Liver (tissue), 9 donors: ENCODE data around the gene GMDS. TPM values are rescaled to one million over a fixed set of nuclear protein-coding genes. Genes with fewer than 3 reads are reported as not detected.

Experiments used
- DNase-seq: peaks from one replicate; pipeline ENCODE4 v3.0.0-alpha.2; 2017; ENCODE audit warnings: low spot score
- H3K27ac ChIP-seq, 2 donors: one replicate each; pipeline ENCODE4 v1.7.0; 2013; ENCODE audit warnings: inconsistent platforms in 2 of 2, low read length in 2 of 2, control low read depth in 1 of 2, low read depth in 1 of 2, mild to moderate bottlenecking in 1 of 2
- H3K27me3 ChIP-seq, 4 donors: one replicate each; pipeline versions ENCODE4 v1.6.1 to v1.7.0; 2013; ENCODE audit warnings: low read length in 3 of 4, inconsistent platforms in 1 of 4, mild to moderate bottlenecking in 1 of 4, moderate library complexity in 1 of 4; ENCODE audit not compliant: control insufficient read depth in 4 of 4, insufficient read depth in 4 of 4
- H3K36me3 ChIP-seq, 4 donors: one replicate each; pipeline versions ENCODE4 v1.6.1 to v1.7.0; 2013; ENCODE audit warnings: low read length in 3 of 4, mild to moderate bottlenecking in 3 of 4, low read depth in 1 of 4, moderate library complexity in 1 of 4; ENCODE audit not compliant: control insufficient read depth in 4 of 4, insufficient read depth in 3 of 4
- H3K4me1 ChIP-seq, 4 donors: one replicate each; pipeline versions ENCODE4 v1.6.1 to v1.7.0; 2013; ENCODE audit warnings: low read length in 3 of 4, mild to moderate bottlenecking in 3 of 4, moderate library complexity in 1 of 4; ENCODE audit not compliant: control insufficient read depth in 4 of 4, insufficient read depth in 4 of 4
- H3K4me3 ChIP-seq, 3 donors: one replicate each; pipeline versions ENCODE4 v1.6.1 to v1.7.0; 2013; ENCODE audit warnings: low read length in 3 of 3, control low read depth in 1 of 3, low read depth in 1 of 3, mild to moderate bottlenecking in 1 of 3
- H3K9ac ChIP-seq, 2 donors: one replicate each; pipeline ENCODE4 v1.7.0; 2013; ENCODE audit warnings: low read length in 2 of 2, mild to moderate bottlenecking in 2 of 2, moderate library complexity in 2 of 2, control low read depth in 1 of 2, low read depth in 1 of 2
- H3K9me3 ChIP-seq, 4 donors: one replicate each; pipeline versions ENCODE4 v1.6.1 to v1.7.0; 2013; ENCODE audit warnings: low read length in 3 of 4; ENCODE audit not compliant: control insufficient read depth in 4 of 4
- CTCF ChIP-seq: fragments of 150-350 bp; IDR thresholded peaks from 2 replicates; pipeline ENCODE4 v1.5.1; 2017; ENCODE audit warnings: improper control_type of control experiment, low read depth, low read length; ENCODE audit not compliant: missing input control
- EGR1 ChIP-seq, 2 donors: IDR thresholded peaks; 2 replicates each; pipeline ENCODE4 v1.6.1; 2016 to 2018; ENCODE audit warnings: antibody characterized with exemption in 2 of 2, low read depth in 2 of 2
- FOXA1 ChIP-seq: IDR thresholded peaks from 2 replicates; pipeline ENCODE4 v1.6.1; 2016; ENCODE audit warnings: antibody characterized with exemption
- FOXA2 ChIP-seq: IDR thresholded peaks from 2 replicates; pipeline ENCODE4 v1.6.1; 2016; ENCODE audit warnings: antibody characterized with exemption
- GABPA ChIP-seq, 2 donors: IDR thresholded peaks in 1 of 2; conservative IDR thresholded peaks in 1 of 2; 2 replicates each; pipeline ENCODE4 v1.6.1; 2016; ENCODE audit warnings: antibody characterized with exemption in 2 of 2, mild to moderate bottlenecking in 1 of 2, moderate library complexity in 1 of 2
- HNF4A ChIP-seq, 2 donors: conservative IDR thresholded peaks; 2 replicates each; pipeline ENCODE4 v1.6.1; 2016; ENCODE audit warnings: antibody characterized with exemption in 2 of 2, mild to moderate bottlenecking in 2 of 2
- HNF4G ChIP-seq: IDR thresholded peaks from 2 replicates; pipeline ENCODE4 v1.6.1; 2016; ENCODE audit warnings: antibody characterized with exemption
- JUND ChIP-seq, 2 donors: IDR thresholded peaks; 2 replicates each; pipeline ENCODE4 v1.6.1; 2016; ENCODE audit warnings: antibody characterized with exemption in 2 of 2
- NR2F2 ChIP-seq: IDR thresholded peaks from 2 replicates; pipeline ENCODE4 v1.6.1; 2016; ENCODE audit warnings: antibody characterized with exemption
- RAD21 ChIP-seq, 2 donors: IDR thresholded peaks; 2 replicates each; pipeline ENCODE4 v1.6.1; 2016; ENCODE audit warnings: antibody characterized with exemption in 2 of 2, mild to moderate bottlenecking in 2 of 2
- REST ChIP-seq: IDR thresholded peaks from 2 replicates; pipeline ENCODE4 v1.6.1; 2016; ENCODE audit warnings: antibody characterized with exemption, mild to moderate bottlenecking
- RXRA ChIP-seq, 2 donors: IDR thresholded peaks; 2 replicates each; pipeline ENCODE4 v1.6.1; 2017 to 2018; ENCODE audit warnings: antibody characterized with exemption in 2 of 2, mild to moderate bottlenecking in 1 of 2
- SP1 ChIP-seq: IDR thresholded peaks from 2 replicates; pipeline ENCODE4 v1.6.1; 2018; ENCODE audit warnings: antibody characterized with exemption, mild to moderate bottlenecking
- TAF1 ChIP-seq: conservative IDR thresholded peaks from 2 replicates; pipeline ENCODE4 v1.6.1; 2016; ENCODE audit warnings: antibody characterized with exemption, mild to moderate bottlenecking
- YY1 ChIP-seq: IDR thresholded peaks from 2 replicates; pipeline ENCODE4 v1.6.1; 2016; ENCODE audit warnings: antibody characterized with exemption, mild to moderate bottlenecking
- ZBTB33 ChIP-seq: IDR thresholded peaks from 2 replicates; pipeline ENCODE4 v1.6.1; 2016; ENCODE audit warnings: antibody characterized with exemption
- WGBS: extraction: QIAGEN DNeasy Blood & Tissue Kit; methylation state at CpG from one replicate; pipeline ENCODE4 v1.1.7; 2013; 5-methylcytosine and 5-hydroxymethylcytosine counted together
- polyA plus RNA-seq, 2 donors: library from polyadenylated mRNA; stranded (reverse) in 1 of 2; unstranded in 1 of 2; fragments of 200-250 nt in 1 of 2; fragments of >200 nt in 1 of 2; fragmentation: Nextera tagmentation in 1 of 2; extraction: Ambion mirVana in 1 of 2; gene quantifications; one replicate each; pipeline versions ENCODE4 v1.2.1 to v1.2.3, GENCODE V29; 2013 to 2015
- total RNA-seq, 2 donors: library from RNA; depleted of rRNA; stranded (reverse); fragments of >200 nt; gene quantifications; one replicate each; pipeline ENCODE4 v1.2.3, GENCODE V29; 2014
- TF ChIP-seq, protein P1 (sequence below): IDR thresholded peaks from 2 replicates; pipeline ENCODE4 v1.6.1; 2016; ENCODE audit warnings: antibody characterized with exemption
- TF ChIP-seq, protein P2 (sequence below): IDR thresholded peaks from 2 replicates; pipeline ENCODE4 v1.6.1; 2016; ENCODE audit warnings: antibody characterized with exemption
- donor health status: healthy.
- donor health status: healthy.
- donor health status: healthy.
- donor health status: healthy.
- donor health status: healthy.

GMDS gene
- total and polyA plus RNA-seq, 4 donors = 3.5 to 15.6 (median 13.0) TPM

DNA sequence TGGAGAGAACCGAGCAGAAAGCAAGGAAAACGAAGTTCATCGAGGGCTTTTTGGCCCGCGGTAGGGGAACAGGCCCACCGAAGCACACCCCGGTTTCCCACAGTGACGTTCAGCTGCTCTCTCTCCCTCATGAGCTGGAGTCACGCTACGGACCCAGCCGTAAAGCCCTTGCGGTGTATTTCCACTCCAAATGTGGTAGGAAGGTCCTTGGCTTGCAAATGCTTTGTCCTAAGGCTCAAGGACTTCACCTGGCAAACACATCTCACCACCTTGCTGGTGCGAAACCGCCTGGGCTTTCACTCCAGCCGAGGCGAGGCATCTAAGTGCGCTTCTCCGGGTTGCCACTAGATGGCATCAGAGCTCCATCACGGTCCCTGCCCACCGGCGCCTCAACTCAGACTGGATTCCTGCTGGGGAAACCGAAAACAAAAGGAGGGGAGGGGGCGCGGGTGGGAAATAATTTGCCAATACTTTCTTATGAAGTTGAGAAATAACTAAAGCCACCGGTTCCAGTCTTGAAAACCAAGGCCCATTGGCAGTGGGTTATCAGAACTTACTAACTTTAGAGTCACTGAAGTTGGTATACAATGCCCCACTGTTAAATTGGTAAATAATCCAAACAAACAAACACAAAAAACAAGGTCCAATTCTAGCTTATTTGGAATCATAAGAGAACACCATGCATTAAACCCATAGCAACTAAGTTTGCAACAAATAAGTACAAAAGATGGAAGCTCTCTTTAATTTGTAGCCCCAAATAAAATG is 649.1 kb downstream of the GMDS start:
- TF ChIP-seq RAD21 (IDR thresholded peaks at IDR 0.05) = peak; percentile 93 to 97
- TF ChIP-seq SP1 = no peak
- TF ChIP-seq CTCF = peak; percentile 93
- H3K36me3 ChIP-seq = no peaks in the 10 kb centered on the region
- H3K4me3 ChIP-seq = no peak overlapping the region
- H3K27me3 ChIP-seq = peaks cover 0 to 10% (median 5%) of the 10 kb centered on the region in 4 donors
- peaks cover 0 to 4% (median 1%) of the 10 kb centered on the region in 4 donors for H3K4me1 ChIP-seq
- no peak overlapping the region for H3K27ac ChIP-seq
- WGBS = 15% methylated on average over 25 of the region's 25 CpGs
- no peak overlapping the region for H3K9ac ChIP-seq
- peak; percentile 69 for DNase-seq
- H3K9me3 ChIP-seq = no peaks in the 10 kb centered on the region

GRCh38 chr6:1595271-1596087 is 649.9 kb downstream of the GMDS start:
- DNase-seq = no peak
- H3K9me3 ChIP-seq = no peaks in the 10 kb centered on the region
- no peaks in the 10 kb centered on the region for H3K36me3 ChIP-seq
- peaks cover 0 to 8% (median 4%) of the 10 kb centered on the region in 4 donors for H3K27me3 ChIP-seq
- peaks cover 0 to 4% (median 1%) of the 10 kb centered on the region in 4 donors for H3K4me1 ChIP-seq
- no peak overlapping the region for H3K27ac ChIP-seq
- no peak overlapping the region for H3K9ac ChIP-seq
- no peak for TF ChIP-seq EGR1 (IDR thresholded peaks at IDR 0.05; ENCODE audit: low read depth in 2 of 2)
- TF ChIP-seq HNF4G = no peak
- TF ChIP-seq RXRA (IDR thresholded peaks at IDR 0.05) = no peak
- TF ChIP-seq FOXA2 = no peak
- TF ChIP-seq RAD21 (IDR thresholded peaks at IDR 0.05) = no peak
- no peak for TF ChIP-seq SP1
- TF ChIP-seq REST = no peak
- TF ChIP-seq HNF4A (conservative IDR thresholded peaks at IDR 0.05) = no peak
- TF ChIP-seq FOXA1 = no peak
- TF ChIP-seq, protein P1, sequence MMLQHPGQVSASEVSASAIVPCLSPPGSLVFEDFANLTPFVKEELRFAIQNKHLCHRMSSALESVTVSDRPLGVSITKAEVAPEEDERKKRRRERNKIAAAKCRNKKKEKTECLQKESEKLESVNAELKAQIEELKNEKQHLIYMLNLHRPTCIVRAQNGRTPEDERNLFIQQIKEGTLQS = no peak
- TF ChIP-seq NR2F2 = no peak
- TF ChIP-seq YY1 = no peak
- TF ChIP-seq TAF1 = no peak
- TF ChIP-seq CTCF = no peak
- TF ChIP-seq, protein P2, sequence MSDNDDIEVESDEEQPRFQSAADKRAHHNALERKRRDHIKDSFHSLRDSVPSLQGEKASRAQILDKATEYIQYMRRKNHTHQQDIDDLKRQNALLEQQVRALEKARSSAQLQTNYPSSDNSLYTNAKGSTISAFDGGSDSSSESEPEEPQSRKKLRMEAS = no peak
- TF ChIP-seq JUND (IDR thresholded peaks at IDR 0.05) = no peak
- TF ChIP-seq GABPA (IDR thresholded peaks at IDR 0.05 in 1 of 2, conservative IDR thresholded peaks at IDR 0.05 in 1 of 2) = no peak
- no peak for TF ChIP-seq ZBTB33
- 60% methylated on average over 28 of the region's 28 CpGs for WGBS
- H3K4me3 ChIP-seq = no peak overlapping the region
